HG03439 (cell line): ENCODE measurements around the gene MSH4.
"Not testable (repeated sequence)": the region's sequence is repeated elsewhere in the genome, so short reads cannot be mapped to it uniquely, and the experiment has no call there.

Experiments used
- ATAC-seq: cut with Tn5 transposase; IDR thresholded peaks from one replicate; pipeline ENCODE4 v1.9.1; 2021; ENCODE audit warnings: mild to moderate bottlenecking, moderate library complexity; ENCODE audit not compliant: unreplicated experiment

The MSH4 gene

DNA sequence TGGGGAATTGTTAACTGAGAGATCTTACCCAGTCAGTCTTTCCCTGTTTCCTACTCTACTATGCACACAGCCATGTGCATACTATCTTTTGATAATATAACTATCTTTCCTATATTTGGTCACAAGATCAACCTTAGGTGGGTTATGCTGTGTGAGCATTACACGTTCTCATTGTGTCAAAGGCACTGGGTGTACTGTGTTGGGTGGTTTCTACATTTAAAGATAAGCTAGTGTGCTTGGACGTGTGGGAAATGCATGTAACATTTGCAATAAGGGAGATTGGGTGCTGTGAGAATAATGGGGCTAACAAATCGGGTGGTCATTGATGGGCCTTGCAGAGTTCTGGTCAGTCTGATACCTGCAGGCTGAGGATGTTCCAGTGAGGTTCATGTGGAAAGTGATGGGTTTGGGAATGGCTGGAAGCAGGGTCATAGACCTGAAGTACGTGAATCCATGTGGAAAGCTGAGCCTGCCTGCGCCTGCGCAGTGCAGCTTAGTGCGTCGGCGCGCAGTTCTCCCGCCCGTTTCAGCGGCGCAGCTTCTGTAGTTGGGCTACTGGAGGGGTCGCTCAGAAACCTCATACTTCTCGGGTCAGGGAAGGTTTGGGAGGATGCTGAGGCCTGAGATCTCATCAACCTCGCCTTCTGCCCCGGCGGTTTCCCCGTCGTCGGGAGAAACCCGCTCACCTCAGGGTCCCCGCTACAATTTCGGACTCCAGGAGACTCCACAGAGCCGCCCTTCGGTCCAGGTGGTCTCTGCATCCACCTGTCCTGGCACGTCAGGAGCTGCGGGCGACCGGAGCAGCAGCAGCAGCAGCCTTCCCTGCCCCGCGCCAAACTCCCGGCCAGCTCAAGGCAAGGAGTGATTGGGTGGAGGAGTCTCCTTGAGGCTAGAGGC lies at the start of gene MSH4:
Gene MSH4 (plus strand): TSS at position 507 of the 897 bp plus-strand sequence. CDS start 104 bp downstream, at position 611.
- no peak for ATAC-seq

GRCh38 chr1:75757210-75757609 lies 39.5 kb upstream of the MSH4 start:
- ATAC-seq: not testable (repeated sequence)

DNA sequence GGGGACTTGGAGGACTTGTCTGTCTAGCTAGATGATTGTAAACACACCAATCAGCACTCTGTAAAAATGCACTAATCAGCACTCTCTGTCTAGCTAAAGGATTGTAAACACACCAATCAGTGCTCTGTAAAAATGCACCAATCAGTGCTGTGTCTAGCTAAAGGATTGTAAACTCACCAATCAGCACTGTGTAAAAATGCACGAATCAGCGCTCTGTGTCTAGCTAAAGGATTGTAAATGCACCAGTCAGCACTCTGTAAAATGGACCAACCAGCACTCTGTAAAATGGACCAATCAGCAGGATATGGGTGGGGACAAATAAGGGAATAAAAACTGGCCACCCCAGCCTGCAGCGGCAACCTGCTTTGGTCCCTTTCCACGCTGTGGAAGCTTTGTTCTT lies 38.1 kb upstream of the MSH4 start:
- not testable (repeated sequence) for ATAC-seq

GRCh38 chr1:75764057-75764655 lies 32.5 kb upstream of the MSH4 start:
- ATAC-seq: no peak

DNA sequence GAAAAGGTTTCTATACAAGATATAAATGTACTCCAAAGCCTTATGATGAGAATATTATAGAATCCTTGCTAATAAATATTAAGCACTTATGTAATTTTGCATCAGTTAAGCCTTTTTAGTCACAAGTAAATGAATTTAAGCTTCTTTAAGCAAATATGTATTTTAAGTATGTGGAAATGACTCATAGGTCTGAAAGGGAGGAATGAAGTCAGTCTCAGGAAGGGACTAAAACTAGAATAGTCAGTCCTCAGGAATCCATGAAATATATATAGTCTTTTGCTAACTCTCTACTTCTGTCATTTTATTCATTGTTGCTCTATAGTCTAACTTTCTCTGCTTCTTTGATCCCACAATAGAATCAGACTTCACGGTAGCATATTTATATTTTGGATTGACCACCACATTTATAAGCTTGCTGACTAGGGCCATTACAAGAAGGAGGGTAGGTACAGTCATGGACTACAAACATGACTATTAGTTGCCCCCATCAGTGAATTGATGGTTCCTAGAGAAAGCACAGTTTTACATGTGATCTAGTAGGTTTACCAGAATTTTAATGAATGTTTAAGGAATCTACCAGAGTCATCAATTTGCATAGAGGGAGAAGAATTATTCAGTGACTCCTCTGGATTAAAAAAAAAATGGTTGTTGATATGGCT lies 30.9 kb upstream of the MSH4 start:
- ATAC-seq: no peak

- no peak for ATAC-seq
These were observed 28.7 kb upstream of the MSH4 start for GRCh38 chr1:75768016-75768415.

DNA sequence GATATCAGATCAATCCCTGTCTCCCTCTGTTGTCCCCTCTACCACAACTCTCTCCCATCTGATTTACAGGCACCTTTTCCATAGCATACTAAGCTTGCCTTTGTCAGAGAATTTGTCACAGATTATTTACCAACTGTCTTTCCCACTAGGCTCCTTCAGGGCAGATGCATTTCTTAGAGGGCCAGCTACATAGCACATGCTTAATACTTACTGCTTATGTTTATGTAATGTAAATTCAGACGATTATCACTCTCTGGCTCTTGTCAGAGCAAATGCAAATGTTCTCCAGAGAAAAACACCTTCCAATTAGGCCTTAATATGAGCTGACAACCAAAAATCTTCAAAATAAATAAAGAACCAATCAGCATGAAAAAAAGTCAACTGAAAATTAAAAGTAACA lies 25.9 kb upstream of the MSH4 start:
- no peak for ATAC-seq

- ATAC-seq: no peak
These were observed 24.7 kb upstream of the MSH4 start for GRCh38 chr1:75771978-75772377.

DNA sequence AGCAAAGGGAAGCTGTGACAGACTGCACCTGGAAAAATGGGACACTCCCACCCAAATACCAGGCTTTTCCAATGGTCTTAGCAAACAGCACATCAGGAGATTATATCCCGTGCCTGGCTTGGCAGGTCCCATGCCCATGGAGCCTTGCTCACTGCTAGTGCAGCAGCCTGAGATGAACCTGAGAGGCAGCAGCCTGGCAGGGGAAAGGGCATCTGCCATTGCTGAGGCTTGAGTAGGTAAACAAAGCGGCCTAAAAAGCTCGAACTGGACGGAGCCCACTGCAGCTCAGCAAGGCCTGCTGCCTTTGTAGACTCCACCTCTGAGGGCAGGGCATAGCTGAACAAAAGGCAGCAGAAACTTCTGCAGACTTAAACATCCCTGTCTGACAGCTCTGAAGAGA lies 18.9 kb upstream of the MSH4 start:
- not testable (repeated sequence) for ATAC-seq

GRCh38 chr1:75778694-75779093 lies 18.0 kb upstream of the MSH4 start:
- ATAC-seq: not testable (repeated sequence)

DNA sequence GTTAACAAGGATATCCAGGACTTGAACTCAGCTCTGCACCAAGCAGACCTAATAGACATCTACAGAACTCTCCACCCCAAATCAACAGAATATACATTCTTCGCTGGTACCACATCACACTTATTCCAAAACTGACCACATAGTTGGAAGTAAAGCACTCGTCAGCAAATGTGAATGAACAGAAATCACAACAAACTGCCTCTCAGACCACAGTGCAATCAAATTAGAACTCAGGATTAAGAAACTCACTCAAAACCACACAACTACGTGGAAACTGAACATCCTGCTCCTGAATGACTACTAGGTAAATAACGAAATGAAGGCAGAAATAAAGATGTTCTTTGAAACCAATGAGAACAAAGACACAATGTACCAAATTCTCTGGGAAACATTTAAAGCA lies 16.5 kb upstream of the MSH4 start:
- ATAC-seq: not testable (repeated sequence)

DNA sequence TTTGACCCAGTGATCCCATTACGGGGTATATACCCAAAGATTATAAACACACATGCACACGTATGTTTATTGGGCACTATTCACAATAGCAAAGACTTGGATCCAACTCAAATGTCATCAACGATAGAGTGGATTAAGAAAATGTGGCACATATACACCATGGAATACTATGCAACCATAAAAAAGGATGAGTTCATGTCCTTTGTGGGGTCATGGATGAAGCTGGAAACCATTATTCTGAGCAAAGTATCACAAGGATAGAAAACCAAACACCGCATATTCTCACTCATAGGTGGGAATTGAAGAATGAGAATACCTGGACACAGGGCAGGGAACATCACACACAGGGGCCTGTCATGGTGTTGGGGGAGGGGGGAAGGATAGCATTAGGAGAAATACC lies 12.8 kb upstream of the MSH4 start:
- not testable (repeated sequence) for ATAC-seq

DNA sequence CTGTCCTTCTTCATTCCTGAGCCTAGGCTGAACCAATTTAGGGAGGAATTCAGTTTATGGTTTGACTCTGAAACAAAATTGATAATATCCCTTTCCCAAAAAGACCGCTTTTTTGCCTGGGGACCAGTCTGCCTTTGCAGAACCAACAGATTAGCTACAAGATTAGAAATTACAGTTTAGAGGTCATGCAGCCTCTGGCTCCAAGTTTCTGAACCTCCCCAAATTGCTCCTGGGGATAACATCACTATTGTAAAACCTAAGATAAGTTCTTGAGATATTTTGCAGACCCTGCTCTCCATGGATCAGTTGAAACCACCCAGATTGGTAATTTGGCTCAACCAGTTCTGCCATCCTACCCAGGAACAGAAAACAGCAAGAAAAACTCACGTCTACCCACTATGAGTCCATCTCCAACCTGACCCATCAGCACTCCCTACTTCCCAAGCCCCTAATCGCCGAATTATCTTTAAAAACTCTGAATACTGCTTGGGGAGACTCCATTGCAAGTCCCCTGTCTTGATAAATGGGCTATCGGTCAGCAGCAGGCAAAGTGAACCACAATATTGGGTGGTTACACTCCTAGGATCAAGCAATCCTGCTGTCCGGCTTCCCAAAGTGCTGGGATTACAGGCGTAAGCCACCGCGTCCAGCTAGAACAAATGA lies 11.2 kb upstream of the MSH4 start:
- peak; percentile 23 for ATAC-seq

DNA sequence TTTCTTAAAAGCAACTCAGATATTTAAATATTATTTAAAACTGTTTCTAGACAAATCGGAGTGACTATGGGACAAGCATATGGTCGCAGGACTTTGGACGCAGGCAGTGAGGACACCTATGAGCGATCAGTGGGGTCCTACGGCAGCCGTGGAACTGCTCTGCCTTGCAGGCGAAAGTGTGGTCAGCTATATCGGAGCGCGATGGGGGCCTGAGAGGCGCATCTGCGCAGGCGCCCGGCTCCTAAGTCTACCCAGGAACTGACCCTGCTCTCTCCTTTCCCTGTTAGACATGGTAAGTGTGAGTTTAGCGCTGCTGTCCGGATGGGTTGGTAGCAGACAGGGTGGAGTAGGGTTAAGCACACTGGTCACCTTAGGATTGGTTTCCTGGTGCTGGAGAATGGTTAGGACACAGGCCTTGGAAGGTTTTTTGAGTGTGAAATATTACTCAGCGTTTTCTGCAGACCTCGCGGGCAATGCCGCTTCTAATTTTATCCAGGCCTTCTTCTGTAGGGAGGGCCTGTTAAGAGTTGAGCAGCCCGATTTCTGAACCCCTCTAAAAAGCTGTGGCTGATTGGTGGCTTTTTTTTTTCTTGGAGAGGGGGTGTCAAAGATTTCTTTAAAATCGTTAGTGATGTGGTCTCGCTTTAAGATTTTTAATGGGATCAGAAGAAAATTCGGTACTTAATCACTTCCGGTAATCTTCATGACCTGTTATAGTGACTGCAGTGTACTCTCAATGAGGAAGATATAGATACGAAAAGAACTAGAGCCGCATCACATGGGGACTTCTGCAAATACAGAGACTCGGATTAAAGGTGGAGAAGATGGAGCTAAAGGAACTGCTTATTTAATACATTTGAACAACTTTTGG lies 10.5 kb upstream of the MSH4 start, which contains the start of gene RABGGTB:
Gene RABGGTB (plus strand): TSS at position 274 of the 871 bp plus-strand sequence. CDS start 16 bp downstream, at position 290.
- ATAC-seq: peak; percentile 84

DNA sequence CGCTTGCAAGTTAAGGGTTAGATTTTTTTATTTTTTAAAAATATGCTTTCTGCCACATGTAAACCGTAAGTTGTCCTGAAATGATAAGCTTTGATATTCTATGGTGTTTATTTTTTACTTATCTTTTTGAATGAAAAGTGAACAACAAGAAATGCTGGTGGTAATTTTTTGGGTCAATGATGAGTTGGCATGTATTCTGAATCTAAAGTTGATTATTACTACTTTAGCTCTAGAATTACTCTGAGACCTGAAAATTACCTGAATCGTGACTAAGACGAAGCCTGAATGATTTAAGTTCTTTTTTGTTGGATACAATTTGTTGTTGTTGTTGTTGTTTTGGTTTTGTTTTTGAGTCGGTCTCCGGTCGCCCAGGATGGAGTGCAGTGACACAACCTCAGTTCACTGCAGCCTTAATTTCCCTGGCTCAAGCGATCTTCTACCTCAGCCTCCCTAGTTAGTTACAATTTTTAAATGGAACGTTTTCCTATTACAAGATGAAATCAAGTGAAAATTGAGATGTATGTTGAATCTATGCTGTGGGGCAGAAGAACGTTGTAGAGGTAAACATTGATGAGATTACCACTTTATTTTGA lies 9.7 kb upstream of the MSH4 start:
- no peak for ATAC-seq

DNA sequence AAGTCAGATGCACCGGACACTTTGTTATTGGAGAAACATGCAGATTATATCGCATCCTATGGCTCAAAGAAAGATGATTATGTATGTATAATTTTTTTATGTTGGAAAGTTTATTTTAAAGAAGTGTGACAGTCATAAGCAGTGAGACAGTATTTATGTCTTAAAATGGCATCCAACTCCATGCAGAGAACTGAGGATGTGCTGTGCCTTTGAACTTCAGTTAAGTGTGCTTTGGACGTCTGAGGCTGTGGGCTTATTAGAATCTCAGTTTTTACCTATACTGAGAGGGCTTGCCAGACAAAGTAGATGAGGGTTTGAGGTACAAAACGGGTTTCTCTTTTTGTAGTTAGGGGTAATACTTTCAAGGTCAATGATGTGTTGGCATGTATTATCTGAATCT lies 9.2 kb upstream of the MSH4 start:
- ATAC-seq: no peak

GRCh38 chr1:75789988-75790387 lies 6.7 kb upstream of the MSH4 start:
- ATAC-seq: no peak

GRCh38 chr1:75791022-75791421 lies 5.7 kb upstream of the MSH4 start:
- no peak for ATAC-seq

DNA sequence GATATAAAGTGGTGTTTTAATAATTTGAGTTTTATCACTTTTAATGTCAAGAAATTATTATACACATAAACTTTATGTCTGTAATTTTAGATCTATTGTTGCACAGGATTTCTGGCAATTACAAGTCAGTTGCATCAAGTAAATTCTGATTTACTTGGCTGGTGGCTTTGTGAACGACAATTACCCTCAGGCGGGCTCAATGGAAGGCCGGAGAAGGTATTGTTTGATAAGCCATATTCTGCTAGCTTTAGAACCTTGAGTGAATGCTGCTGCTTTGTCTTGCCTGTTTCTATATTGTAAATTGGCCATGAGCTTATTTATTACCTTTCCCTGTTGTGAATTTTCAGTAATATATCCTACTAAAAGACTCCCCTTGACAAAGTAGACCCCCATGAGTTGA lies 4.6 kb upstream of the MSH4 start:
- no peak for ATAC-seq

DNA sequence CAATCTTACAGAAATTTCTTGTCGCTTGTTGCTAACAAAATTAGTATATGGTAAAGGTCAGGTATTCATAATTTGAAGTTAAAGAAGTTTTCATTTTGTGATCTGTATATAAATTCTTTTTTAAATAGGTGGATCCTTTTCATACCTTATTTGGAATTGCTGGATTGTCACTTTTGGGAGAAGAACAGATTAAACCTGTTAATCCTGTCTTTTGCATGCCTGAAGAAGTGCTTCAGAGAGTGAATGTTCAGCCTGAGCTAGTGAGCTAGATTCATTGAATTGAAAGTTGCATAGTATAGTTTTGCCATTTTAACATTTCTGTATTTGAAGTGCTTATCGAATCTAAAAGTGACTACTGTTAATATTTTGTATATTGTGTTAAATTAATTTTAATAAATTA lies 2.3 kb upstream of the MSH4 start:
- no peak for ATAC-seq
